Thyroid gland (tissue), 4 donors: Measurements from ENCODE around the gene CX3CR1.

Source experiments
- CTCF ChIP-seq, 6 experiments: fragments of 200-600 bp in 3 of 6; fragments of 450-650 bp in 3 of 6; sonication (generic) in 3 of 6; IDR thresholded peaks; one replicate each; pipeline ENCODE4 v1.5.1; 2016 to 2019; ENCODE audit warnings: antibody characterized with exemption in 6 of 6, mild to moderate bottlenecking in 2 of 6, inconsistent platforms in 1 of 6, moderate library complexity in 1 of 6
- POLR2A ChIP-seq, 2 donors: fragments of 450-650 bp; IDR thresholded peaks; one replicate each; pipeline ENCODE4 v1.6.1; 2017; ENCODE audit warnings: antibody characterized with exemption in 2 of 2, mild to moderate bottlenecking in 2 of 2, moderate library complexity in 1 of 2

- TF ChIP-seq POLR2A (IDR thresholded peaks at IDR 0.05), result no peak
- TF ChIP-seq CTCF (IDR thresholded peaks at IDR 0.05), result no peak
Measured at GRCh38 chr3:39261726-39262125, 18.1 kb downstream of the CX3CR1 start.
